ENCODE results near the gene LRRC8C.

LRRC8C gene

DNA sequence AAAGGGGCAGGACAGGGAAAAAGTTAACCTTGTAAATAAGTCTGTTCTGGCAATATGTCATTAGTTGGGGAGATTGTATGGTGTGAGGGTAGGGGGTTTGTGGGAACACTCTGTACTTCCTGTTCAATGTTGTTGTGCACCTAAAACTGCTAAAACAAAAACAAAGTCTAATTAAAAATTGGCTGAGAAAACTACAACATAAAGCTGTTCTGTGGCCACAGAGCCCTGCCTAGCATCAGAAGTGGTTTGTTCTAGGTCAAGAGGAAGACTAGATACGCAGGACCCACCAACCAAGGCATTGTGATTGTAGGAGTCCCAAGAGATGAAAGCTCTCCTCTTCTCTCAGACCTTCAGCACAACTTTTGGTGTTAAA lies 106.9 kb downstream of the LRRC8C start:
- H4K20me1 ChIP-seq (ENCODE audit: insufficient read depth, low read length) = no peaks in the 10 kb centered on the region
- no peaks in the 10 kb centered on the region for H3K9me3 ChIP-seq (ENCODE audit: low read length)
- no peak overlapping the region for H3K27ac ChIP-seq (ENCODE audit: low read depth, low read length, poor library complexity, severe bottlenecking)
- no peak overlapping the region for H2AFZ ChIP-seq (ENCODE audit: low read length)
- H3K79me2 ChIP-seq (ENCODE audit: insufficient read depth, low read length) = no peaks in the 10 kb centered on the region
- no peaks in the 10 kb centered on the region for H3K4me1 ChIP-seq (ENCODE audit: insufficient read depth, low read length, severe bottlenecking)
- no peaks in the 10 kb centered on the region for H3K9me2 ChIP-seq (ENCODE audit: low read depth, low read length)
- H3K27me3 ChIP-seq (ENCODE audit: insufficient read depth, low read length) = no peaks in the 10 kb centered on the region
- H3K4me2 ChIP-seq (ENCODE audit: low read length) = no peak overlapping the region
- TF ChIP-seq EZH2 (IDR thresholded peaks at IDR 0.05; ENCODE audit: borderline replicate concordance, low read length) = no peak
- no peak for TF ChIP-seq CTCF (IDR thresholded peaks at IDR 0.05; ENCODE audit: low read length)
- H3K36me3 ChIP-seq (ENCODE audit: insufficient read depth, low read length) = no peaks in the 10 kb centered on the region
- no peak overlapping the region for H3K9ac ChIP-seq (ENCODE audit: low read length)
- no peak overlapping the region for H3K4me3 ChIP-seq (ENCODE audit: low read depth, low read length, poor library complexity, severe bottlenecking)
- no peaks in the 10 kb centered on the region for H3F3A ChIP-seq (ENCODE audit: insufficient read depth, low read length)

GRCh38 chr1:89743788-89744187 lies 110.9 kb downstream of the LRRC8C start:
- H3K4me1 ChIP-seq (ENCODE audit: insufficient read depth, low read length, severe bottlenecking) = no peaks in the 10 kb centered on the region
- no peaks in the 10 kb centered on the region for H3K36me3 ChIP-seq (ENCODE audit: insufficient read depth, low read length)
- no peaks in the 10 kb centered on the region for H3K79me2 ChIP-seq (ENCODE audit: insufficient read depth, low read length)
- H3K9me2 ChIP-seq (ENCODE audit: low read depth, low read length) = no peaks in the 10 kb centered on the region
- no peaks in the 10 kb centered on the region for H4K20me1 ChIP-seq (ENCODE audit: insufficient read depth, low read length)
- TF ChIP-seq CTCF (IDR thresholded peaks at IDR 0.05; ENCODE audit: low read length) (no peak), EZH2 (IDR thresholded peaks at IDR 0.05; ENCODE audit: borderline replicate concordance, low read length) (no peak)
- no peak overlapping the region for H3K9ac ChIP-seq (ENCODE audit: low read length)
- H3K4me3 ChIP-seq (ENCODE audit: low read depth, low read length, poor library complexity, severe bottlenecking) = no peak overlapping the region
- no peaks in the 10 kb centered on the region for H3F3A ChIP-seq (ENCODE audit: insufficient read depth, low read length)
- no peaks in the 10 kb centered on the region for H3K27me3 ChIP-seq (ENCODE audit: insufficient read depth, low read length)
- H3K27ac ChIP-seq (ENCODE audit: low read depth, low read length, poor library complexity, severe bottlenecking) = no peak overlapping the region
- no peak overlapping the region for H3K4me2 ChIP-seq (ENCODE audit: low read length)
- H2AFZ ChIP-seq (ENCODE audit: low read length) = no peak overlapping the region
- H3K9me3 ChIP-seq (ENCODE audit: low read length) = 0 out of 2 replicates have a peak, but pooled peaks cover 2% of the 10 kb centered on the region

- Histone ChIP-seq H2AFZ (ENCODE audit: low read length) (no peak overlapping the region), H3K9me3 (ENCODE audit: low read length) (0 out of 2 replicates have a peak, but pooled peaks cover 2% of the 10 kb centered on the region), H3K27me3 (ENCODE audit: insufficient read depth, low read length) (no peaks in the 10 kb centered on the region), H3F3A (ENCODE audit: insufficient read depth, low read length) (no peaks in the 10 kb centered on the region), H3K4me1 (ENCODE audit: insufficient read depth, low read length, severe bottlenecking) (no peaks in the 10 kb centered on the region), H3K4me3 (ENCODE audit: low read depth, low read length, poor library complexity, severe bottlenecking) (no peak overlapping the region), H3K27ac (ENCODE audit: low read depth, low read length, poor library complexity, severe bottlenecking) (no peak overlapping the region), H4K20me1 (ENCODE audit: insufficient read depth, low read length) (no peaks in the 10 kb centered on the region), H3K9ac (ENCODE audit: low read length) (no peak overlapping the region), H3K36me3 (ENCODE audit: insufficient read depth, low read length) (no peaks in the 10 kb centered on the region), H3K9me2 (ENCODE audit: low read depth, low read length) (no peaks in the 10 kb centered on the region), H3K79me2 (ENCODE audit: insufficient read depth, low read length) (no peaks in the 10 kb centered on the region), H3K4me2 (ENCODE audit: low read length) (no peak overlapping the region)
- TF ChIP-seq EZH2 (IDR thresholded peaks at IDR 0.05; ENCODE audit: borderline replicate concordance, low read length) (no peak), CTCF (IDR thresholded peaks at IDR 0.05; ENCODE audit: low read length) (no peak)
Measured at GRCh38 chr1:89746424-89747149, 113.7 kb downstream of the LRRC8C start.

Data from OCI-LY1 (cell line).